SK-N-SH treated with all-trans-retinoic acid at 6 μM for 48 hours (cell line): ENCODE results near the gene SPATA20.

Experiments used
- ATAC-seq: fragments of 200-7000 bp; cut with Tn5 transposase; 3 replicates; pipeline ENCODE4 v1.9.1; 2020; ENCODE audit warnings: mild to moderate bottlenecking, moderate library complexity
- ARNTL ChIP-seq: fragments of 450-650 bp; formaldehyde crosslinking; IDR thresholded peaks from 2 replicates; pipeline ENCODE4 v1.5.0; 2020; ENCODE audit warnings: low read depth, mild to moderate bottlenecking, moderate library complexity, borderline replicate concordance
- BACH2 ChIP-seq: fragments of 250-450 bp; sonication (Bioruptor Pico); IDR thresholded peaks from 2 replicates; pipeline ENCODE4 v1.9.0; 2021; ENCODE audit warnings: mild to moderate bottlenecking, borderline replicate concordance
- CREB5 ChIP-seq: fragments of 250-450 bp; sonication (Bioruptor Pico); IDR thresholded peaks from 2 replicates; pipeline ENCODE4 v1.5.1; 2020; ENCODE audit warnings: low read depth, mild to moderate bottlenecking, moderate library complexity
- CSDC2 ChIP-seq: fragments of 250-450 bp; sonication (Bioruptor Pico); IDR thresholded peaks from 2 replicates; pipeline ENCODE4 v1.5.0; 2020; ENCODE audit warnings: mild to moderate bottlenecking, moderate library complexity
- CSRNP3 ChIP-seq: fragments of 250-450 bp; sonication (Bioruptor Pico); IDR thresholded peaks from 2 replicates; pipeline ENCODE4 v1.5.1; 2021; ENCODE audit warnings: mild to moderate bottlenecking, moderate library complexity
- ESRRG ChIP-seq: fragments of 250-450 bp; sonication (Bioruptor Pico); IDR thresholded peaks from 2 replicates; pipeline ENCODE4 v1.6.1; 2021; ENCODE audit warnings: mild to moderate bottlenecking
- GLIS3 ChIP-seq: fragments of 250-450 bp; sonication (Bioruptor Pico); IDR thresholded peaks from 2 replicates; pipeline ENCODE4 v1.5.0; 2020; ENCODE audit warnings: mild to moderate bottlenecking, moderate library complexity
- ISL1 ChIP-seq: fragments of 250-450 bp; sonication (Bioruptor Pico); IDR thresholded peaks from 2 replicates; pipeline ENCODE4 v2.1.2; 2022; ENCODE audit warnings: mild to moderate bottlenecking, moderate library complexity
- OSR1 ChIP-seq: fragments of 250-450 bp; sonication (Bioruptor Pico); IDR thresholded peaks from 2 replicates; pipeline ENCODE4 v1.8.0; 2022; ENCODE audit warnings: moderate library complexity, mild to moderate bottlenecking, inconsistent platforms
- POU6F1 ChIP-seq: fragments of 250-450 bp; sonication (Bioruptor Pico); IDR thresholded peaks from 2 replicates; pipeline ENCODE4 v1.8.0; 2021; ENCODE audit warnings: low read depth, mild to moderate bottlenecking, moderate library complexity, borderline replicate concordance
- PPARA ChIP-seq: fragments of 250-450 bp; sonication (Bioruptor Pico); IDR thresholded peaks from 2 replicates; pipeline ENCODE4 v1.5.0; 2020; ENCODE audit warnings: mild to moderate bottlenecking, borderline replicate concordance
- RARB ChIP-seq: fragments of 250-450 bp; sonication (Bioruptor Pico); IDR thresholded peaks from 2 replicates; pipeline ENCODE4 v1.8.0; 2021; ENCODE audit warnings: mild to moderate bottlenecking, moderate library complexity
- SNAI2 ChIP-seq: fragments of 250-450 bp; sonication (Bioruptor Pico); IDR thresholded peaks from 2 replicates; pipeline ENCODE4 v1.5.0; 2020; ENCODE audit warnings: mild to moderate bottlenecking, moderate library complexity
- TCF4 ChIP-seq: fragments of 250-450 bp; sonication (Bioruptor Pico); IDR thresholded peaks from 2 replicates; pipeline ENCODE4 v1.8.0; 2021; ENCODE audit warnings: mild to moderate bottlenecking, moderate library complexity, borderline replicate concordance
- TOX ChIP-seq: fragments of 250-450 bp; sonication (Bioruptor Pico); IDR thresholded peaks from 2 replicates; pipeline ENCODE4 v1.8.0; 2021; ENCODE audit warnings: mild to moderate bottlenecking, moderate library complexity, borderline replicate concordance
- TSHZ2 ChIP-seq: fragments of 250-450 bp; sonication (Bioruptor Pico); IDR thresholded peaks from 2 replicates; pipeline ENCODE4 v1.5.0; 2020; ENCODE audit warnings: mild to moderate bottlenecking, moderate library complexity
- ZC3H10 ChIP-seq: fragments of 250-450 bp; sonication (Bioruptor Pico); IDR thresholded peaks from 2 replicates; pipeline ENCODE4 v1.5.1; 2021; ENCODE audit warnings: mild to moderate bottlenecking, moderate library complexity
- ZFP3 ChIP-seq: fragments of 250-450 bp; sonication (Bioruptor Pico); IDR thresholded peaks from 2 replicates; pipeline ENCODE4 v1.5.0; 2020; ENCODE audit warnings: mild to moderate bottlenecking, moderate library complexity
- ZFP30 ChIP-seq: fragments of 450-650 bp; formaldehyde crosslinking; IDR thresholded peaks from 2 replicates; pipeline ENCODE4 v1.5.0; 2022; ENCODE audit warnings: mild to moderate bottlenecking, moderate library complexity
- ZNF565 ChIP-seq: fragments of 450-650 bp; formaldehyde crosslinking; conservative IDR thresholded peaks from 2 replicates; pipeline ENCODE4 v1.5.0; 2020; ENCODE audit warnings: low read depth, mild to moderate bottlenecking, moderate library complexity
- ZNF70 ChIP-seq: fragments of 450-650 bp; formaldehyde crosslinking; IDR thresholded peaks from 2 replicates; pipeline ENCODE4 v1.5.0; 2020; ENCODE audit warnings: mild to moderate bottlenecking, moderate library complexity
- ZNF8 ChIP-seq: fragments of 450-650 bp; formaldehyde crosslinking; IDR thresholded peaks from 2 replicates; pipeline ENCODE4 v1.5.0; 2020; ENCODE audit warnings: mild to moderate bottlenecking, moderate library complexity
- TF ChIP-seq, protein P1 (sequence below): fragments of 250-450 bp; sonication (Bioruptor Pico); IDR thresholded peaks from 2 replicates; pipeline ENCODE4 v1.8.0; 2020; ENCODE audit warnings: mild to moderate bottlenecking, moderate library complexity, borderline replicate concordance

SPATA20 gene

DNA sequence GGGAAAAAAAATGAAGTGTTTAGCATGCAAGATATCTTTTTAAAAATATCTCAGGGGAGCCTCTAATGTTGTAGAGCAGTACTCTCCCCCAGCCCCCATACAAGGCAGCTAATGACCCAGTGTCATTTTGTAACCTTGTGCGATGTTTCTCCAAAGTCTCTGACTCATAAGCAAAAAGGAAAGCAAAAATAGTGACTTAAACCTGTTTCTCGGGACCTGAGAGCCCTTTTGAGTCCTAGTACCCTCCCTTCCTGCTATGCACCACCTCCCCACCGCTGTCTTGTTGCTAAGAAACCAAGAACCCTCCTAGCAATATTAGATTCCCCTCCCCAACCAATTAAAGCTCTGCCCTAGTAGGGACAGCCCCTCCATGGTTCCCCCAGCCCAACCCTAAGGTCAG, 35.9 kb upstream of the SPATA20 start:
- no peak for ATAC-seq
- TF ChIP-seq BACH2 (CRISPR knock-in tag), result no peak
- no peak for TF ChIP-seq TSHZ2 (CRISPR knock-in tag)
- no peak for TF ChIP-seq ESRRG (CRISPR knock-in tag)
- TF ChIP-seq POU6F1, result no peak
- TF ChIP-seq RARB, result no peak
- TF ChIP-seq ZNF8, result no peak
- TF ChIP-seq ZFP3 (CRISPR knock-in tag), result no peak
- no peak for TF ChIP-seq ARNTL (CRISPR knock-in tag)
- TF ChIP-seq OSR1 (CRISPR knock-in tag), result no peak
- no peak for TF ChIP-seq ZNF70
- TF ChIP-seq SNAI2 (CRISPR knock-in tag), result no peak
- no peak for TF ChIP-seq TOX (CRISPR knock-in tag)
- TF ChIP-seq CREB5, result no peak
- TF ChIP-seq ZC3H10 (CRISPR knock-in tag), result no peak
- no peak for TF ChIP-seq CSDC2 (CRISPR knock-in tag)
- TF ChIP-seq GLIS3, result no peak
- TF ChIP-seq TCF4 (CRISPR knock-in tag), result no peak
- TF ChIP-seq CSRNP3 (CRISPR knock-in tag), result no peak
- TF ChIP-seq ZFP30 (CRISPR knock-in tag), result no peak

DNA sequence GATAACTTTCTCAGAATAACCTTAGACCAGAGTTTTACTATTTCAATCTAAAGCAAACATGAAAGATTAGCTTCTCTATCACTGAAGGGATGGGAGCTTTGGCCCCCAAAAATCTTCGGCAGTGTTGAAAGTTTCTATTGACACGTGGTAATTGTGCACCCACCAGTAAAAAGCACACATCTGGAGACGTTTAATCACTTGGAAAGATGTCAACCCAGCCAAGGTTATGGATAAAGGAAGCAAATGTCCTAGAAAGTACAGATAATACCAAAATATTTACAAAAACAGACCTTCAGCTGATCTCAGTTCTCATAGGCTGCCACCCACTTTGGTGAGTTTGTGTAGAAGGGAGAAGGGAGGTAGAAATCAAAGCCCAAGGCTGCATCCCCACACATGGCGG, 33.5 kb upstream of the SPATA20 start:
- no peak for TF ChIP-seq PPARA (CRISPR knock-in tag)
- TF ChIP-seq ARNTL (CRISPR knock-in tag), result no peak
- TF ChIP-seq, protein P1, sequence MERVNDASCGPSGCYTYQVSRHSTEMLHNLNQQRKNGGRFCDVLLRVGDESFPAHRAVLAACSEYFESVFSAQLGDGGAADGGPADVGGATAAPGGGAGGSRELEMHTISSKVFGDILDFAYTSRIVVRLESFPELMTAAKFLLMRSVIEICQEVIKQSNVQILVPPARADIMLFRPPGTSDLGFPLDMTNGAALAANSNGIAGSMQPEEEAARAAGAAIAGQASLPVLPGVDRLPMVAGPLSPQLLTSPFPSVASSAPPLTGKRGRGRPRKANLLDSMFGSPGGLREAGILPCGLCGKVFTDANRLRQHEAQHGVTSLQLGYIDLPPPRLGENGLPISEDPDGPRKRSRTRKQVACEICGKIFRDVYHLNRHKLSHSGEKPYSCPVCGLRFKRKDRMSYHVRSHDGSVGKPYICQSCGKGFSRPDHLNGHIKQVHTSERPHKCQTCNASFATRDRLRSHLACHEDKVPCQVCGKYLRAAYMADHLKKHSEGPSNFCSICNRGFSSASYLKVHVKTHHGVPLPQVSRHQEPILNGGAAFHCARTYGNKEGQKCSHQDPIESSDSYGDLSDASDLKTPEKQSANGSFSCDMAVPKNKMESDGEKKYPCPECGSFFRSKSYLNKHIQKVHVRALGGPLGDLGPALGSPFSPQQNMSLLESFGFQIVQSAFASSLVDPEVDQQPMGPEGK (CRISPR knock-in tag), result no peak
- no peak for TF ChIP-seq ZC3H10 (CRISPR knock-in tag)
- TF ChIP-seq ZNF8, result no peak
- TF ChIP-seq TOX (CRISPR knock-in tag), result no peak
- TF ChIP-seq ESRRG (CRISPR knock-in tag), result no peak
- TF ChIP-seq OSR1 (CRISPR knock-in tag), result no peak
- TF ChIP-seq ZFP30 (CRISPR knock-in tag), result no peak
- TF ChIP-seq TCF4 (CRISPR knock-in tag), result no peak
- TF ChIP-seq CREB5, result no peak
- no peak for ATAC-seq

DNA sequence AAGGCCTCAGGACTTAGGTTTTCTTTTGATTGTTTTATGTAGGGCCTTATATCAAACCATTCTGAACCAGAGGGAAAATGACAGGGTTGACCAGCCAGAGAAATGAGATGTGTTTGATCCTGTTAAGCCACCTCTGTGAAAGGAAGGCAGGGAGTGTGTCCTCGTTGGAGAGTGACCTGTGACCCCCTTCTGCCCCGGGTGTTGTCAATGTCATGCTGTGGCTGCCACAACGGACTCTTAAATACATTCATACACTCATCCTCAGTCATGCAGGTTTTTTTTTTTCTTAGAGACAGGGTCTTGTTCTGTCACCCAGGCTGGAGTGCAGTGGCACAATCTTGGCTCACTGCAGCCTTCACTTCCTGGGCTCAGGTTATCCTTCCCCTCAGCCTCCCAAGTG, 32.6 kb upstream of the SPATA20 start:
- no peak for ATAC-seq
- no peak for TF ChIP-seq GLIS3
- no peak for TF ChIP-seq SNAI2 (CRISPR knock-in tag)
- TF ChIP-seq CSRNP3 (CRISPR knock-in tag), result no peak
- TF ChIP-seq ZNF565 (CRISPR knock-in tag), result no peak
- TF ChIP-seq ZFP30 (CRISPR knock-in tag), result no peak
- no peak for TF ChIP-seq TOX (CRISPR knock-in tag)
- TF ChIP-seq, protein P1 (CRISPR knock-in tag), result no peak
- no peak for TF ChIP-seq RARB
- TF ChIP-seq ZFP3 (CRISPR knock-in tag), result no peak
- TF ChIP-seq ZC3H10 (CRISPR knock-in tag), result no peak
- TF ChIP-seq ARNTL (CRISPR knock-in tag), result no peak
- TF ChIP-seq ZNF70, result no peak
- no peak for TF ChIP-seq PPARA (CRISPR knock-in tag)
- no peak for TF ChIP-seq ISL1
- TF ChIP-seq BACH2 (CRISPR knock-in tag), result no peak
- no peak for TF ChIP-seq ZNF8
- TF ChIP-seq CSDC2 (CRISPR knock-in tag), result no peak
